ENCODE data around the gene CD302. TPM values are rescaled to one million over a fixed set of nuclear protein-coding genes. Genes with fewer than 3 reads are reported as not detected.

CD302 gene
- total RNA-seq, result 10.6 and 11.5 TPM in 2 replicates
- polyA plus RNA-seq, result 9.0 and 10.4 TPM in 2 replicates
- polyA plus RNA-seq (2011; cell fraction: cytosol; rRNA removed), result 10.9 and 11.3 TPM in 2 replicates
- polyA plus RNA-seq (2011; cell fraction: nucleus; rRNA removed), result 4.8 and 6.1 TPM in 2 replicates
- 8.6 and 11.0 TPM in 2 replicates for polyA plus RNA-seq (2012)
- 6.7 and 7.2 TPM in 2 replicates for polyA minus RNA-seq
- not detected for polyA minus RNA-seq (2011; cell fraction: cytosol; rRNA and poly(A)+ RNA removed)
- polyA minus RNA-seq (2011; cell fraction: nucleus; rRNA and poly(A)+ RNA removed), result 3.8 and 4.6 TPM in 2 replicates
- Bru-seq, nascent RNA, result percentile 60 among the genes with signal in this experiment
- percentile 89 among the genes with signal in this experiment for BruChase-seq, experiment 1, labeled RNA remaining after a 6-hour chase
- percentile 68 among the genes with signal in this experiment for BruChase-seq, experiment 2, labeled RNA remaining after a 2-hour chase
- long read RNA-seq, transcript CD302-201 (6 exons, 3,741 nt), result major isoform, 11 of 26 reads
- long read RNA-seq, partial matches to known transcripts, result 1 of 26 reads
- long read RNA-seq, other reads (novel, unspliced or antisense), result 11 of 26 reads

GRCh38 chr2:159797543-159798375 is at the start of gene CD302:
Gene CD302, minus strand, starts transcription at chr2:159798208. Its CDS starts 10 bp downstream, at chr2:159798198.
- intact Hi-C loops (cut with micrococcal nuclease) (loop anchor here (2.0 to 5.0 kb wide), 4 partner anchors 85 to 183 kb away; partner anchors contain the start of gene MARCHF7), dilution Hi-C loops (cut with MboI; ENCODE audit: extremely low pct_ligation_motif_present, low sequenced_read_pairs) (no loop called here)
- ChIA-PET CTCF (interaction anchor here (1.6 to 3.3 kb wide), 4 partner anchors 7 to 42 kb away, joined by 4 to 12 read pairs (median 9); no protein-coding TSS in a partner anchor), POLR2A (no interaction called here)
- FAIRE-seq (peak; percentile 57), DNase-seq (ENCODE audit: low read depth, low spot score) (peak; percentile 75)
- Histone ChIP-seq H3K27ac (ENCODE audit: insufficient read depth, low read depth, low read length) (peak within 1 kb of the TSS; percentile 48), H3K4me1 (ENCODE audit: control insufficient read depth, extremely low read depth, insufficient read depth, low read length) (peaks cover 33% of the 10 kb centered on the region), H4K20me1 (replicated peaks; ENCODE audit: control insufficient read depth, extremely low read depth, insufficient read depth, low read length) (no peaks in the 10 kb centered on the region), H3K9me3 (replicated peaks; ENCODE audit: control insufficient read depth, insufficient read depth, low read length) (no peaks in the 10 kb centered on the region), H3K4me2 (ENCODE audit: insufficient read depth, low read length) (peak within 1 kb of the TSS; percentile 86), H3K9me1 (replicated peaks; ENCODE audit: control insufficient read depth, extremely low read depth, insufficient read depth, low read length) (no peaks in the 10 kb centered on the region), H3K79me2 (ENCODE audit: control insufficient read depth, insufficient read depth, low read length) (peaks cover 11% of the 10 kb centered on the region), H3K27me3 (ENCODE audit: control insufficient read depth in 2 of 2, insufficient read depth in 2 of 2, low read length in 2 of 2) (no peaks in the 10 kb centered on the region), H2AFZ (ENCODE audit: low read depth, low read length) (peak within 1 kb of the TSS; percentile 79), H3K36me3 (ENCODE audit: control insufficient read depth in 2 of 2, extremely low read depth in 1 of 2, insufficient read depth in 2 of 2, low read length in 2 of 2) (no peaks in the 10 kb centered on the region), H3K4me3 (replicated peaks in 1 of 3; ENCODE audit: insufficient read depth in 1 of 3, low read depth in 1 of 3, low read length in 3 of 3) (peak within 1 kb of the TSS; percentile 51 to 84 (median 77)), H3K9ac (replicated peaks; ENCODE audit: extremely low read depth, insufficient read depth, low read length) (peak within 1 kb of the TSS; percentile 79)
- TF ChIP-seq POLR2AphosphoS5 (IDR thresholded peaks at IDR 0.05; ENCODE audit: insufficient read depth, low read depth, low read length) (peak; percentile 29), POLR2A (IDR thresholded peaks at IDR 0.05; ENCODE audit: low read depth, low read length) (peak; percentile 72), FOS (IDR thresholded peaks at IDR 0.05; ENCODE audit: borderline replicate concordance, insufficient read depth, low read length) (no peak), EZH2 (IDR thresholded peaks at IDR 0.05; ENCODE audit: borderline replicate concordance, low read depth, low read length, severe bottlenecking) (no peak), JUN (IDR thresholded peaks at IDR 0.05; ENCODE audit: borderline replicate concordance, insufficient read depth, insufficient read length, low read depth) (no peak), GATA2 (IDR thresholded peaks at IDR 0.05; ENCODE audit: insufficient read depth, insufficient read length, low read depth, low read length) (no peak)
- TF ChIP-seq, protein P1, sequence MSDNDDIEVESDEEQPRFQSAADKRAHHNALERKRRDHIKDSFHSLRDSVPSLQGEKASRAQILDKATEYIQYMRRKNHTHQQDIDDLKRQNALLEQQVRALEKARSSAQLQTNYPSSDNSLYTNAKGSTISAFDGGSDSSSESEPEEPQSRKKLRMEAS (IDR thresholded peaks at IDR 0.05; ENCODE audit: insufficient read depth, insufficient read length), result no peak
- TSS peak; percentile 38 for BruUV-seq (replicated peaks)

All from endothelial cell of umbilical vein (primary cell).